ENCODE measurements around the gene TANC1.

- TF ChIP-seq POLR2AphosphoS5 (IDR thresholded peaks at IDR 0.05; ENCODE audit: low read depth, low read length), result no peak
- TF ChIP-seq TAF1 (IDR thresholded peaks at IDR 0.05; ENCODE audit: borderline replicate concordance, insufficient read depth, low read length), result no peak
- TF ChIP-seq, protein P1, sequence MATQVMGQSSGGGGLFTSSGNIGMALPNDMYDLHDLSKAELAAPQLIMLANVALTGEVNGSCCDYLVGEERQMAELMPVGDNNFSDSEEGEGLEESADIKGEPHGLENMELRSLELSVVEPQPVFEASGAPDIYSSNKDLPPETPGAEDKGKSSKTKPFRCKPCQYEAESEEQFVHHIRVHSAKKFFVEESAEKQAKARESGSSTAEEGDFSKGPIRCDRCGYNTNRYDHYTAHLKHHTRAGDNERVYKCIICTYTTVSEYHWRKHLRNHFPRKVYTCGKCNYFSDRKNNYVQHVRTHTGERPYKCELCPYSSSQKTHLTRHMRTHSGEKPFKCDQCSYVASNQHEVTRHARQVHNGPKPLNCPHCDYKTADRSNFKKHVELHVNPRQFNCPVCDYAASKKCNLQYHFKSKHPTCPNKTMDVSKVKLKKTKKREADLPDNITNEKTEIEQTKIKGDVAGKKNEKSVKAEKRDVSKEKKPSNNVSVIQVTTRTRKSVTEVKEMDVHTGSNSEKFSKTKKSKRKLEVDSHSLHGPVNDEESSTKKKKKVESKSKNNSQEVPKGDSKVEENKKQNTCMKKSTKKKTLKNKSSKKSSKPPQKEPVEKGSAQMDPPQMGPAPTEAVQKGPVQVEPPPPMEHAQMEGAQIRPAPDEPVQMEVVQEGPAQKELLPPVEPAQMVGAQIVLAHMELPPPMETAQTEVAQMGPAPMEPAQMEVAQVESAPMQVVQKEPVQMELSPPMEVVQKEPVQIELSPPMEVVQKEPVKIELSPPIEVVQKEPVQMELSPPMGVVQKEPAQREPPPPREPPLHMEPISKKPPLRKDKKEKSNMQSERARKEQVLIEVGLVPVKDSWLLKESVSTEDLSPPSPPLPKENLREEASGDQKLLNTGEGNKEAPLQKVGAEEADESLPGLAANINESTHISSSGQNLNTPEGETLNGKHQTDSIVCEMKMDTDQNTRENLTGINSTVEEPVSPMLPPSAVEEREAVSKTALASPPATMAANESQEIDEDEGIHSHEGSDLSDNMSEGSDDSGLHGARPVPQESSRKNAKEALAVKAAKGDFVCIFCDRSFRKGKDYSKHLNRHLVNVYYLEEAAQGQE (IDR thresholded peaks at IDR 0.05; ENCODE audit: insufficient read depth in 1 of 2, low read depth in 2 of 2, low read length in 2 of 2), result no peak
These were observed 170.9 kb downstream of the TANC1 start for GRCh38 chr2:159139216-159139933.

Measured in PFSK-1 (cell line).